GM12875 (cell line): ENCODE results near the gene SLC9A3.

Source experiments
- H3K4me3 ChIP-seq: one replicate; pipeline ENCODE4 v1.5.1; 2011; ENCODE audit warnings: low read depth, low read length, control low read depth
- TF ChIP-seq, protein P1 (sequence below): IDR thresholded peaks from 2 replicates; pipeline ENCODE4 v1.5.1; 2011; ENCODE audit warnings: low read depth, mild to moderate bottlenecking, control low read depth, inconsistent platforms, low read length, moderate library complexity, borderline replicate concordance; ENCODE audit not compliant: insufficient read depth

The SLC9A3 gene

DNA sequence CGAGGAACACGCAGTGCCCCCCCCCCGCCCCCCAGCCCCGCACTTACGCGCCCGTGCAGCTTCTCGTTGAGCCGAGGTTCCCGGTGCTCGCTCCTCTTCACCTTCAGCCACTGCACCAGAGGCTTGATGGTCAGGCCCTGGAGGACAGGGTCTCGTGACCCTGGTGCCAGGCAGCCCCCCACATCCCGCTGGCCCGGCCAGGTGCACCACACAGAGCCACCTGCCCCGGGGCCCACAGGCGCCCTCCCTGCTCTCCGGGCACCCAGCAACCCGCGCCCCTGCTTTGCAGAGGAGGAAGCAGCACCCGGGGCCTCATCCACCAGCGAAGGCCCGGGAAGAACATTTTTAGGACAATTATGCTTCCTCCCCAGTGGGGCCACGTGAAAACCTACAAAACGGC lies 42.2 kb downstream of the SLC9A3 start:
- TF ChIP-seq, protein P1, sequence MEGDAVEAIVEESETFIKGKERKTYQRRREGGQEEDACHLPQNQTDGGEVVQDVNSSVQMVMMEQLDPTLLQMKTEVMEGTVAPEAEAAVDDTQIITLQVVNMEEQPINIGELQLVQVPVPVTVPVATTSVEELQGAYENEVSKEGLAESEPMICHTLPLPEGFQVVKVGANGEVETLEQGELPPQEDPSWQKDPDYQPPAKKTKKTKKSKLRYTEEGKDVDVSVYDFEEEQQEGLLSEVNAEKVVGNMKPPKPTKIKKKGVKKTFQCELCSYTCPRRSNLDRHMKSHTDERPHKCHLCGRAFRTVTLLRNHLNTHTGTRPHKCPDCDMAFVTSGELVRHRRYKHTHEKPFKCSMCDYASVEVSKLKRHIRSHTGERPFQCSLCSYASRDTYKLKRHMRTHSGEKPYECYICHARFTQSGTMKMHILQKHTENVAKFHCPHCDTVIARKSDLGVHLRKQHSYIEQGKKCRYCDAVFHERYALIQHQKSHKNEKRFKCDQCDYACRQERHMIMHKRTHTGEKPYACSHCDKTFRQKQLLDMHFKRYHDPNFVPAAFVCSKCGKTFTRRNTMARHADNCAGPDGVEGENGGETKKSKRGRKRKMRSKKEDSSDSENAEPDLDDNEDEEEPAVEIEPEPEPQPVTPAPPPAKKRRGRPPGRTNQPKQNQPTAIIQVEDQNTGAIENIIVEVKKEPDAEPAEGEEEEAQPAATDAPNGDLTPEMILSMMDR = no peak
- H3K4me3 ChIP-seq = no peak overlapping the region

DNA sequence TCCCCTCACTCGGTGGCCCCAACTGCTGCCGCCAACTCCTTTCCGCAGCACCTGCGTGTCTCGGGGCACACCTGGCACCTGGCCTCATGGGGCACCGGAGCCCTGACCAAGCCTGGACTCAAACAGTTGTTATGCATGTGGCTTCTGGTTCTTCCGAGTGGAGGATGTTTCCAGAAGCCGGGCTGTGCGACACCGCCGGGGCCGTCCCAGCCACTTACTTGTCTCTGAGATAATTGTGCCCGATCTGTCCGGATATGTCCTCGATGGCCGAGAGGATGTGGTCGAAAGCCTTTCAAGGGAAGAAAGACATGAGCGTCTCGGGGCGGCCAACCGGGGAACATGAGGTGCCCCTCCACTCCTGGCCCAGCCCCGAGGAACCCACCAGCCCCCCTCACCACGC lies 42.9 kb downstream of the SLC9A3 start:
- no peak overlapping the region for H3K4me3 ChIP-seq
- TF ChIP-seq, protein P1 = no peak

DNA sequence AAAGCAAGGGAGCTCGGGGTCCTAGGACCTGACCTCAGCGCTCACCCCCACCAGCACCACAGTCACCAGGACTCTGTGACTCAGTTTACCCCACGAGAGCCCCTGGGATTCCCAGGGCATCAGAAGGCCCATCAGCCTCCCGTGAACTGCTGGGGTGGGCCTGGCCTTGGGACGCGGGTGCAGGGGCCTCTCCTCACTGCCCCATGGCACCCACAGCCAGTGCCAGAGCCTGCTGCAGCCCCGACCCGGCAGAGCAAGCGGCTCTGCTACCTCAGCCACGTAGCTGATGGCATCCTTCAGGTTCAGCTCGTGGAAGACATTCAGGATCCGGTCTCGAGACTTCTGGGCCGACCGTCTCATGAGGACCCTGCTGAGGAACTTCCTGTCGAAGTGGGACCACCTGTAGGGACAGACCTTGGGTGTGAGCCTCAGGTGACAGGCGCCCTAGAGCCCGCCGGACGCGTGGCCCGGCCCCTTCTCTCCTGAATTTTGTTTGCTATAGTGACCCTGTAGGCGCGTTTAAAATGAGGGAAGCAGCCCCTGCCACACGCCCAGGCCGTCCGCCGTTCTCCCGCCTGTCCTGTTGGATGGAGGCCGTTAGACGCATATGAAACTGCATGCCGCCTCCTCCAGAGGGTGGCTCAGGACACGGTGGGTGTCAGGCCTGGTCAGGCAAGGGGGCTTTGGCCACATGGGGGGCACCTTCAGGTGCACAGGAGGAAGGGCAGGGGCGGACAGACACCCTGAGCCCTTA lies 44.5 kb downstream of the SLC9A3 start:
- H3K4me3 ChIP-seq = no peak overlapping the region
- TF ChIP-seq, protein P1 = no peak

DNA sequence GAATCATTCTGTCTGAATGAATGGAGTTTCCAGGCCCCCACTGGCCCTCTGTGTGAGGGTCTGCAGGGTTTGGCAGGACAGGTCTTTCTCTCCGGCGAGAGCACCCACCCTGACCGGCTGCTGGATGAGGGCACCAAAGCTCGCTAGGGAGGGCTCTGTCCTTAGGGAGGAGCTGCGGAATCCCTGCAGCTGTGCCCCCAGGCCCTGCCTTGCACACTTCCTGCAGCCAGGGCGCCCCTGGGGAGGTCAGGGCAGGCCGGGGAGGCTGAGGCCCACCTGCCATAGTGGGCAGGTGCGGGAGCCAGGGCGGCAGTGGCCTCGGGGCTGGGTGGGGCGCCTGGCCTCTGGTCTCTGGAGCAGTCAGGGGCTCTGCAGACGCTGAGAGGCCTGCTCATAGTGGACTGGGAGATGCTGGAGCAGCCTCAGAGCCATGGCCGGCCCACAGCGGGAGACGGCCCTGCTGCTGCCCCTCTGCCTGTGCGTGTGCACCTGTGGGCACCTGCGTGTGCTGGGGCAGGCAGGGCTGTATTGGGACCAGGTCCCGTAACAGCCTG lies 45.2 kb downstream of the SLC9A3 start:
- H3K4me3 ChIP-seq = no peak overlapping the region
- TF ChIP-seq, protein P1 = no peak

DNA sequence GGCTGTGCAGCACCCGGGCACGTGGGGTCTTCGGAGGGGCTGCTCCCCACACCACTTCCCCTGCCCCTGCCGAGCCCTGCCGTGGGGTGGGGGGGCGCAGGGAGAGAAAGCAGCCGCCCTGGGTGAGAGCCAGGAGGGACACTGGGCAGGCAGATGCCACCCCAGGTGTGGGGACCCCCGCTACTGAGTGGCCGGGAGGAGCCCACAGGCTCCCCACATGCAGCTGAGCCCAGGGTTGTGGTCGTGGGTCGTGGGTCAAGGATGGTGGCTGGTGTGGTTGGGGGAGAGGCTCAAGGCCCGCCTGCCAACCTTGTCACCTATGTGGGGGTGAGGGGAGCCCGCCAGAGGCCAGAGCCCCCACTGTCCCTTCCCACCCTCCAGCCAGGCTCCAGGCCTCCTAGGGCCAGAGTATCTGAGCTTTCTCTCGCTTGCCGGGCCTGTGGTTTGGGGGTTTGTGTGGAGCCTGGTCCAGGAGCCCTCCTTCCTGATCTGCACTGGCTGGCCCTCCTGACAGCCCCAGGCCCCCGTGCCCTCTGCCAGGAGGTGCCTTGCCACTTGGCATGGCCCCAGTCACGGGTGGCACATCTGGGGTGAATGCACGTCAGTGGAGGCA lies 45.8 kb downstream of the SLC9A3 start:
- TF ChIP-seq, protein P1 = no peak
- no peak overlapping the region for H3K4me3 ChIP-seq

DNA sequence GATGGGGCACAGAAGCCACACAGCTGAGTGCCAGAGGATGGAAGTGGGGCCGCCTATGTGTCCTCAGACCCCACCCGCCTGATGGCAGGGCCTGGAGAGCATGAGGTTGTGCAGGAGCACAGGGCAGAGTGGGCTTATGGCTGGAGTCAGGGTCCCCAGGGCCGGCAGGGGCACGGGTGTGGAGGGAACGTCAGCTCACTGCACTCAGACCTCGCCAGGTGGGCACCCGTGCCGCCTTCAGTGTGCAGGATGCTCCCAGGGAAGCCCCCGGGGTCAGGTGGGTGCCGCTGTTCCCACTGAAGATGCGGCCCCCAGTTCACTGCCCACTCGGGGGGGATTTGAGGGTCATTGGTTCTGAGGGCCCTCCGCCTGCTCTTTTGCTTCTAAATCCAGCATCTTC lies 46.4 kb downstream of the SLC9A3 start:
- TF ChIP-seq, protein P1 = no peak
- no peak overlapping the region for H3K4me3 ChIP-seq

DNA sequence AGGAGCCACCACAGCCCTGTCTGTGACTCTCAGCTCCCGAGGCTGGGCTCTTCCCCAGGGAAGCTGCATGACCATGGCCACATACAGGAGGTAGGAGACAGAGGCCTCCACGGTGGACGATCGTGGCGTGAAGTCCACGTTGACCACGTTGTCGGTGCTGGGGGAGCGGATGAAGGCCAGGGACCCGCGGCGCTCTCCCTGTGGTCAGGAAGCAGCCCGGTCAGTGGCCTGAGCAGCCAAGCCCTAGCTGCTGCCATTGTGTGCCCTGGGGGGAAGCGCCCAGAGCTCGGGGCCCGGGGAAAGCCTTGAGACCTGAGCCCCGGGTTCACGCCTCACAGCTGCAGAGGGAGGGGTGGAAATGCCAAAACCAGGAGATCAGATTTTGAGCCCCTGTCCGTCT lies 47.0 kb downstream of the SLC9A3 start:
- TF ChIP-seq, protein P1 = no peak
- no peak overlapping the region for H3K4me3 ChIP-seq
